Activated CD4-positive, alpha-beta T cell treated with anti-CD3 and anti-CD28 coated beads for 1 hour (primary cell): ENCODE data around the gene PTPN21.

Source experiments
- DNase-seq: peaks from one replicate; pipeline ENCODE4 v3.0.0-alpha.2; 2020

Gene PTPN21

GRCh38 chr14:88554457-88555286 is at the start of gene PTPN21:
PTPN21 (minus strand) TSS chr14:88555007; CDS start chr14:88550417, 4,590 bp downstream.
- no peak for DNase-seq

GRCh38 chr14:88604212-88604611 is 49.4 kb upstream of the PTPN21 start:
- no peak for DNase-seq

GRCh38 chr14:88599761-88600439 is 45.1 kb upstream of the PTPN21 start:
- DNase-seq: no peak

- DNase-seq: no peak
Measured at GRCh38 chr14:88599326-88599725, 44.5 kb upstream of the PTPN21 start.

- DNase-seq: no peak
Measured at GRCh38 chr14:88598097-88598675, 43.4 kb upstream of the PTPN21 start.

- no peak for DNase-seq
Measured at GRCh38 chr14:88597601-88598000, 42.8 kb upstream of the PTPN21 start.

GRCh38 chr14:88597038-88597437 is 42.2 kb upstream of the PTPN21 start:
- no peak for DNase-seq

- DNase-seq: no peak
Measured at GRCh38 chr14:88592031-88592430, 37.2 kb upstream of the PTPN21 start.

GRCh38 chr14:88590173-88590572 is 35.4 kb upstream of the PTPN21 start:
- no peak for DNase-seq

GRCh38 chr14:88588081-88588480 is 33.3 kb upstream of the PTPN21 start:
- no peak for DNase-seq

- no peak for DNase-seq
Measured at GRCh38 chr14:88584451-88584850, 29.6 kb upstream of the PTPN21 start.

- no peak for DNase-seq
Measured at GRCh38 chr14:88576222-88576621, 21.4 kb upstream of the PTPN21 start.

- no peak for DNase-seq
Measured at GRCh38 chr14:88572117-88572516, 17.3 kb upstream of the PTPN21 start.

- DNase-seq: no peak
Measured at GRCh38 chr14:88568196-88568595, 13.4 kb upstream of the PTPN21 start.

- DNase-seq: no peak
Measured at GRCh38 chr14:88565427-88565826, 10.6 kb upstream of the PTPN21 start.

GRCh38 chr14:88563845-88564244 is 9.0 kb upstream of the PTPN21 start:
- DNase-seq: no peak

GRCh38 chr14:88562831-88563686 is 8.3 kb upstream of the PTPN21 start, which contains the start of gene ZC3H14:
ZC3H14 (plus strand) TSS chr14:88563037; CDS start chr14:88563134, 97 bp downstream.
- DNase-seq: peak; percentile 83

- DNase-seq: no peak
Measured at GRCh38 chr14:88562532-88562830, 7.7 kb upstream of the PTPN21 start.

GRCh38 chr14:88559852-88560251 is 5.0 kb upstream of the PTPN21 start:
- no peak for DNase-seq

GRCh38 chr14:88556581-88556980 is 1.8 kb upstream of the PTPN21 start:
- DNase-seq: no peak

- no peak for DNase-seq
Measured at GRCh38 chr14:88553886-88554456, 836 bp downstream of the PTPN21 start.

- no peak for DNase-seq
Measured at GRCh38 chr14:88552876-88553275, 1.9 kb downstream of the PTPN21 start.

GRCh38 chr14:88551980-88552431 is 2.8 kb downstream of the PTPN21 start:
- no peak for DNase-seq
